ENCODE measurements around the gene IRGQ.

DNA sequence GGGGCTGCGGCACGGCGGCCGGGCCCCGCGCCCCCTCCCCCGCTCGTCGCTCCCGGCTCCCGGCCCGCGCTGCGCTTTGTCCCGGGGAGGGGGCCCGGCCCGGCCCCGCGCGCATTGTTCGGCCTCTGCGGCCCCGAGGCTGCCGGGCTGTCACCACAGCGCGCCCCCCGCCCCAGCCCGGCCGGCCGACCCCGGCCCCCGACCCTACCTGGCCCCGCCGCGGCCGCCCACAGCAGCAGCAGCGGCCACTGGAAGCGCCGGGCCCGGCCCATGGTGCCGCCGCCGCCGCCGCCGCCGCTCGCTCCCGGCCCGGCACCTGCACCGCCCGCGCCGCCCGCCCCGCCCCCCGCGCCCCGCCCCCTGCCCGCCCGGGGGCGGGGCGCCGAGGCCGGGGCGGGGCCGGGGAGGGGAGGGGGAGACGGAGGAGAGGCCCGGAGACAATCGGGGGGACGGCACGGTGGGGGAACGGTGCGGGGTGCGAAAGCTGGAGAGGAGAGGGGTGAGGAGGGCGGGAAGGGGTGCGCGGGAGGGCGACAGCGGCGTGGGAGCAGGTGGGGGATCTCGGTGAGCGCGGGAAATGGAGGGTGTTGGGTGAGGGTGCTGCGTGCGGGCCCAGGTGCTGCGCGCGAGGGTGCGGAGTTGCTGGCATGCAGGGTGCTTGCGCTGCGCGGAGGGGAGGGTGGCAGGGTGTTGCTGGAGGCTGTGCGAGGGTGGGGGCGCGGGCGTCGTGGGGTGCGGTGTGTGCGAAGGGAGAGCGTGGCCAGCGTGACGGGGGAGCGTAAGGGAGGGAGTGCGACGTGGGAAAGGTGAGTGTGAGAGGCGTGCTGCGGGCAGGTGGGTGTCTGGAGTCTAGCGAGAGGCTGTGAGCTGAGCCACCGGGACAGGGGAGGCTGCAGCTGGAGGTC is 43.8 kb upstream of the IRGQ start, which contains the start of gene CADM4:
- TF ChIP-seq POLR2A (IDR thresholded peaks at IDR 0.05; ENCODE audit: low read depth, low read length) = no peak
- no peak for TF ChIP-seq POLR2AphosphoS5 (IDR thresholded peaks at IDR 0.05; ENCODE audit: low read depth, low read length)
- no peak for TF ChIP-seq TAF1 (IDR thresholded peaks at IDR 0.05; ENCODE audit: low read depth, low read length)
- no peak for TF ChIP-seq SPI1 (IDR thresholded peaks at IDR 0.05; ENCODE audit: low read depth, low read length)

Measured in GM12891 (cell line).